CD8-positive, alpha-beta memory T cell (primary cell): ENCODE results near the gene AGL. TPM values are rescaled to one million over a fixed set of nuclear protein-coding genes. Genes with fewer than 3 reads are reported as not detected.
"Not testable (repeated sequence)": the region's sequence is repeated elsewhere in the genome, so short reads cannot be mapped to it uniquely, and the experiment has no call there.

Source experiments
- CTCF ChIA-PET: fragments of 350-600 bp; sonication (Branson Sonifier 250); formaldehyde crosslinking; loops from one replicate; lab custom pipeline; 2021; ENCODE audit warnings: antibody characterized with exemption; lab: Charles Lee
- POLR2A ChIA-PET: fragments of 350-600 bp; sonication (Branson Sonifier 250); formaldehyde crosslinking; loops from one replicate; lab custom pipeline; 2021; ENCODE audit warnings: antibody characterized with exemption; lab: Charles Lee
- DNase-seq, 5 donors: peaks; one replicate each; pipeline versions ENCODE4 v3.0.0 to v3.0.0-alpha.2; 2020 to 2022; ENCODE audit warnings: mixed read lengths in 1 of 5
- H3K27ac ChIP-seq: one replicate; pipeline ENCODE4 v1.7.0; 2013; ENCODE audit warnings: low read depth, mild to moderate bottlenecking, low read length, moderate library complexity
- H3K27me3 ChIP-seq: 2 replicates; pipeline ENCODE4 v1.7.0; 2013; ENCODE audit warnings: low read length, mild to moderate bottlenecking; ENCODE audit not compliant: insufficient read depth, poor library complexity, severe bottlenecking
- H3K36me3 ChIP-seq: 2 replicates; pipeline ENCODE4 v1.7.0; 2013; ENCODE audit warnings: mild to moderate bottlenecking, low read length, moderate library complexity; ENCODE audit not compliant: insufficient read depth
- H3K4me1 ChIP-seq: 2 replicates; pipeline ENCODE4 v1.7.0; 2013; ENCODE audit warnings: mild to moderate bottlenecking, low read length, moderate library complexity; ENCODE audit not compliant: insufficient read depth
- H3K4me3 ChIP-seq: 2 replicates; pipeline ENCODE4 v1.7.0; 2013; ENCODE audit warnings: mild to moderate bottlenecking, low read length
- H3K9me3 ChIP-seq: 2 replicates; pipeline ENCODE4 v1.7.0; 2013; ENCODE audit warnings: mild to moderate bottlenecking, low read length
- H3K27ac Mint-ChIP-seq, 8 donors: one replicate each; pipeline ENCODE4 v1.8.0; 2020 to 2021; ENCODE audit warnings: mixed read lengths in 8 of 8, mild to moderate bottlenecking in 6 of 8, inconsistent platforms in 3 of 8, moderate library complexity in 3 of 8
- H3K27me3 Mint-ChIP-seq, 2 donors: one replicate each; pipeline ENCODE4 v1.8.0; 2020 to 2021; ENCODE audit warnings: mixed read lengths in 2 of 2, mild to moderate bottlenecking in 1 of 2, moderate library complexity in 1 of 2
- H3K36me3 Mint-ChIP-seq, 3 donors: one replicate each; pipeline ENCODE4 v1.8.0; 2020 to 2021; ENCODE audit warnings: mixed read lengths in 3 of 3, inconsistent platforms in 1 of 3, mild to moderate bottlenecking in 1 of 3
- H3K4me1 Mint-ChIP-seq, 3 donors: one replicate each; pipeline ENCODE4 v1.8.0; 2020 to 2021; ENCODE audit warnings: mixed read lengths in 3 of 3, inconsistent platforms in 1 of 3, mild to moderate bottlenecking in 1 of 3
- H3K4me3 Mint-ChIP-seq, 7 donors: one replicate each; pipeline ENCODE4 v1.8.0; 2020 to 2021; ENCODE audit warnings: mixed read lengths in 7 of 7, mild to moderate bottlenecking in 6 of 7, moderate library complexity in 4 of 7, inconsistent platforms in 2 of 7
- H3K9me3 Mint-ChIP-seq, 5 donors: one replicate each; pipeline ENCODE4 v1.8.0; 2020 to 2022; ENCODE audit warnings: mixed read lengths in 5 of 5, mild to moderate bottlenecking in 3 of 5, moderate library complexity in 2 of 5, inconsistent platforms in 1 of 5
- polyA plus RNA-seq: library from polyadenylated mRNA; unstranded; fragments of 300-500 nt; fragmentation: Illumina TruSeq; gene quantifications from one replicate; pipeline ENCODE4 v1.2.3, GENCODE V29; 2021
- total RNA-seq, 2 experiments: library from RNA; stranded (reverse); gene quantifications; one replicate each; pipeline ENCODE4 v1.2.3, GENCODE V29; 2021

Gene AGL
- total and polyA plus RNA-seq, 3 experiments from 2014 or later: 8.0 to 16.4 (median 16.4) TPM

DNA sequence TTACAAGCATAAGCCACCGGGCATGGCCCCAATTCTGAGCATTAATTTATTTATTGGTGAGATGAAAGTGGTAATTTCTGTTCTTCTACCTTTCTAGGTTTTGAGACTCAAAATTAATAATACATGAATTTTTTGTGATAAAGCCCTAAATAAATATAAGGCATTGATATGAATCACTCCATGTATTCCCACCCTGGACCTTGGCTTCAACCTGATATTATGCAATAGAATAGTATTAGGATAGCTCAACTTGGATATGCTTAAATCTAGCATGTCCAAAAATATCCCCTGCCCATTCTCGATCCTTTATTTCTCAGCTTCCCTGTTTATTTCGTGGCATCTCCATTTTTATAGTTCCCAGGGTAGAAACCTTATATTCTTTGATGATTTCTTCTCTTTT lies 2.5 kb downstream of the AGL start:
- Mint-ChIP-seq H3K9me3 (no peaks in the 10 kb centered on the region), H3K36me3 (peaks cover 4 to 36% (median 5%) of the 10 kb centered on the region in 3 donors), H3K27ac (no peak overlapping the region), H3K4me1 (peaks cover 30 to 40% (median 37%) of the 10 kb centered on the region in 3 donors), H3K27me3 (no peaks in the 10 kb centered on the region), H3K4me3 (peak overlapping the region in 1 of 7 donors; percentile 22)
- H3K9me3 ChIP-seq: no peaks in the 10 kb centered on the region
- H3K4me3 ChIP-seq: no peak overlapping the region
- ChIA-PET CTCF (no interaction called here), POLR2A (no interaction called here)
- DNase-seq: no peak
- H3K36me3 ChIP-seq: no peaks in the 10 kb centered on the region
- no peaks in the 10 kb centered on the region for H3K27me3 ChIP-seq
- H3K4me1 ChIP-seq: peaks cover 20% of the 10 kb centered on the region
- no peak overlapping the region for H3K27ac ChIP-seq

DNA sequence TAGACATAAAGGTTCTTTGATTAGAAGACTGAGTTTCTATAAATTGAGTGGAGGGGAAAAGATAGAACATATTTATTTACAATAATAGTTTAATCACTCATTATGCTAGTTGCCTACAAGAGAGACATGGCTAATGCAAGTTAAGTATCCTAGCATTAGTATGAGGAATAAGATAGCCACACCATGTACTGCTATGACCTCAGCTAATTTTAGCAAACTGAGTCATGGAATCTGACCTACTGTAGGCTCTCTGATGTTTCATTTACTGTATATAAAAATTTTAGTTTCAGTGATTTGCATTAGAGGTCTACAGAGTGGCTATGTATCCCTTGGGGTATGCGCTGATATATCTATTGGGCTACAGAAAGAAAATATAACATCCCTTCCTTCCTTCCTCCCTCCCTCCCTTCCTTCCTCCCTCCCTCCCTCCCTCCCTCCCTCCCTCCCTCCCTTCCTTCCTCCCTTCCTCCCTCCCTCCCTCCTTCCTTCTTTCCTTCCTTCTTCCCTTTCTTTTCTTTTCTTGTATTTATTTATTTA lies 5.8 kb downstream of the AGL start:
- POLR2A ChIA-PET: no interaction called here
- CTCF ChIA-PET: no interaction called here
- DNase-seq: no peak
- H3K27me3 ChIP-seq: no peaks in the 10 kb centered on the region
- H3K4me3 Mint-ChIP-seq: no peak overlapping the region
- H3K27ac ChIP-seq: no peak overlapping the region
- no peaks in the 10 kb centered on the region for H3K9me3 ChIP-seq
- H3K27ac Mint-ChIP-seq: no peak overlapping the region
- peaks cover 4 to 35% (median 6%) of the 10 kb centered on the region in 3 donors for H3K36me3 Mint-ChIP-seq
- H3K9me3 Mint-ChIP-seq: no peaks in the 10 kb centered on the region
- H3K4me1 ChIP-seq: peaks cover 10% of the 10 kb centered on the region
- no peak overlapping the region for H3K4me3 ChIP-seq
- no peaks in the 10 kb centered on the region for H3K27me3 Mint-ChIP-seq
- H3K36me3 ChIP-seq: no peaks in the 10 kb centered on the region
- H3K4me1 Mint-ChIP-seq: peaks cover 15 to 25% (median 21%) of the 10 kb centered on the region in 3 donors

DNA sequence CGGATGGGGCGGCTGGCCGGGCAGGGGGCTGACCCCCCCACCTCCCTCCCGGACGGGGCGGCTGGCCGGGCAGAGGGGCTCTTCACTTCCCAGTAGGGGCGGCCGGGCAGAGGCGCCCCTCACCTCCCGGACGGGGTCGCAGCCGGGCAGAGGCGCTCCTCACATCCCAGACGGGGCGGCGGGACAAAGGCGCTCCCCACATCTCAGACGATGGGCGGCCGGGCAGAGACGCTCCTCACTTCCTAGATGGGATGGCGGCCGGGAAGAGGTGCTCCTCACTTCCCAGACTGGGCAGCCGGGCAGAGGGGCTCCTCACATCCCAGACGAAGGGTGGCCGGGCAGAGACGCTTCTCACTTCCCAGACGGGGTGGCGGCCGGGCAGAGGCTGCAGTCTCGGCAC lies 6.9 kb downstream of the AGL start:
- H3K27ac Mint-ChIP-seq, CTCF ChIA-PET, H3K27ac ChIP-seq, H3K9me3 ChIP-seq, H3K4me3 Mint-ChIP-seq, DNase-seq, POLR2A ChIA-PET, H3K27me3 Mint-ChIP-seq, H3K4me3 ChIP-seq, H3K36me3 ChIP-seq, H3K27me3 ChIP-seq, H3K9me3 Mint-ChIP-seq, H3K4me1 ChIP-seq: not testable (repeated sequence)
- H3K4me1 Mint-ChIP-seq: peaks cover 8 to 15% (median 11%) of the 10 kb centered on the region in 3 donors
- peaks cover 4 to 44% (median 6%) of the 10 kb centered on the region in 3 donors for H3K36me3 Mint-ChIP-seq

DNA sequence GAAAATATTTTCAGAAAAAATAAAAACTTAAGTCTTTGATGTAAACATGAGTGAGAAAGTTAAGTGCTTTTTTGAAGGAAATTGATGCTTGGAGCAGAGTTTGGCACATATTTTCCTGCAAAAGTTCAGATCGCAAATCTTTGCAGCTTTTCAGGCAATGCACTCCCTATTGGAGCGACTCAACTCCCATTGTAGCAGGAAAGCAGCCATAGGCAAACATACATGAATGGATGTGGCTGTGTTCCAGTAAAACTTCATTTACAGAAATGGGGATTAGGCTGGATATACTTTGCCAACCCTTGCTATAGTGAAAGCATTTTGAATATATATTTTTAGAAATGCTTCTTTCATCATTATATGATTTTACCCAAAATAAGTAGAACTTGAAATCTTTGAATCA lies 8.1 kb downstream of the AGL start:
- Mint-ChIP-seq H3K4me1 (peaks cover 0 to 2% (median 1%) of the 10 kb centered on the region in 3 donors), H3K4me3 (no peak overlapping the region), H3K36me3 (peaks cover 4 to 48% (median 10%) of the 10 kb centered on the region in 3 donors), H3K9me3 (no peaks in the 10 kb centered on the region), H3K27ac (no peak overlapping the region), H3K27me3 (no peaks in the 10 kb centered on the region)
- H3K4me3 ChIP-seq: no peak overlapping the region
- no peak overlapping the region for H3K27ac ChIP-seq
- DNase-seq: no peak
- H3K9me3 ChIP-seq: no peaks in the 10 kb centered on the region
- POLR2A ChIA-PET: no interaction called here
- H3K36me3 ChIP-seq: no peaks in the 10 kb centered on the region
- H3K27me3 ChIP-seq: no peaks in the 10 kb centered on the region
- H3K4me1 ChIP-seq: no peaks in the 10 kb centered on the region
- CTCF ChIA-PET: no interaction called here

DNA sequence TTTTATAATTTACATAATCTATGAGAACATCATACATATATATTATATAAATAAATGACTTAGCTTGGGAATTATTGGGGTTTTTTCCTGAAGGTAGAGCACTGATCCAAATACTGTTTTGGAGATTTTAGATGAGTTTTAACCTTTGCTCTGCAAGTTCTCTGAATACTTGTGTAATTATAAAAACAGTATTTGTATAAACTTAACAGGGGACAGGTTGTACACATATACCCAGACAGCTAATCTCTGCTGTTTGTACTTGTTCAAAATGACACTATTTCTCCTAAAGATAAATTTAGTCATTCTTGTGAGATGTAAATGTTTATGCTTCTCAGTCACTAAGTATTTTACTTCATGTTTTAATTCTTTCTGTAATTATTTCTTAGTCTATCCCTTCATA lies 8.7 kb downstream of the AGL start:
- H3K4me1 Mint-ChIP-seq: no peaks in the 10 kb centered on the region

DNA sequence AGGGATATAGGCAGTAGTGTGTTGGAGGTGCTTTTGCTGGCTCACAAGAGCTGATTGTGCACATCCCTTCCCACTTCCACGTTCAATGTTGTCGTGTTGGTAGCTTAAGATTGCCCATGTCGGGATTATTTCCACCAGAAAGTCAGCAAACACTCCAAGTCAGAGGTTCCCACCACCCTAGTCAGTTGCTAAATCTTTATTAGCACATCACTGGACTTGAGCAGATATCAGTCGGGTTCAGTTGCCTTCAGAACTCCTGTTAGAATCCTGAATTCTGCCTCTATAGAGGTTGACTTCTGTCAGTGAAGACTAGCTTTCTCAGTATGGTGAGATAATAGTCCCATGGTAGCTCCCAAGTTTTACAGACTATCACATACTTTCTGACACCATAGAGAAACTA lies 10.5 kb downstream of the AGL start:
- H3K27ac Mint-ChIP-seq: peak overlapping the region in 2 of 8 donors; percentile 10 to 24
- Histone ChIP-seq H3K4me3 (no peak overlapping the region), H3K27me3 (no peaks in the 10 kb centered on the region), H3K36me3 (peaks cover 7% of the 10 kb centered on the region), H3K27ac (no peak overlapping the region), H3K4me1 (no peaks in the 10 kb centered on the region), H3K9me3 (no peaks in the 10 kb centered on the region)
- H3K4me3 Mint-ChIP-seq: no peak overlapping the region
- H3K4me1 Mint-ChIP-seq: no peaks in the 10 kb centered on the region
- peaks cover 7 to 45% (median 14%) of the 10 kb centered on the region in 3 donors for H3K36me3 Mint-ChIP-seq
- DNase-seq: no peak
- ChIA-PET POLR2A (no interaction called here), CTCF (no interaction called here)
- no peaks in the 10 kb centered on the region for H3K27me3 Mint-ChIP-seq
- no peaks in the 10 kb centered on the region for H3K9me3 Mint-ChIP-seq

More for the DNA sequence above, 8.7 kb downstream of the AGL start:
- Mint-ChIP-seq H3K27ac (no peak overlapping the region), H3K36me3 (peaks cover 4 to 47% (median 12%) of the 10 kb centered on the region in 3 donors), H3K9me3 (no peaks in the 10 kb centered on the region), H3K27me3 (no peaks in the 10 kb centered on the region), H3K4me3 (no peak overlapping the region)
- no peaks in the 10 kb centered on the region for H3K4me1 ChIP-seq
- DNase-seq: no peak
- ChIA-PET CTCF (no interaction called here), POLR2A (no interaction called here)
- no peaks in the 10 kb centered on the region for H3K36me3 ChIP-seq
- no peaks in the 10 kb centered on the region for H3K9me3 ChIP-seq
- H3K4me3 ChIP-seq: no peak overlapping the region
- no peaks in the 10 kb centered on the region for H3K27me3 ChIP-seq
- H3K27ac ChIP-seq: no peak overlapping the region

DNA sequence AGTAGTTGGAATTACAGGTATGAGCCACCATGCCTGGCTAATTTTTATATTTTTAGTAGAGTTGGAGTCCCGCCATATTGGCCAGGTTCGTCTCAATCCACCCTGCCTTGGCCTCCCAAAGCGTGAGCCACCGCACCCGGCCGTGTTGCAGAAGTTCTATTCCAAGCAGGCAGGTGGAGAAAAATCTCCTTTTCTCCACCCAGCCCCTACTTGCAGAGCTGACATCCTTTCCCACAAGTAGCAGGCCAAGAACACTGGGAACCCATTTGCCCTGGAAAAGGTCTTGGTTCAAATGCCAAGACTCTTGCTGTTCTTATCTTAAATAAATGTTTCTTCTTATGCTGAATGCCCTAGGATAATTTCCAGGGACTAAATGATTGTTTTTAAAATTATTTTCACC lies 17.5 kb downstream of the AGL start:
- Histone ChIP-seq H3K4me1 (no peaks in the 10 kb centered on the region), H3K36me3 (peaks cover 7% of the 10 kb centered on the region), H3K27ac (no peak overlapping the region), H3K4me3 (no peak overlapping the region), H3K27me3 (no peaks in the 10 kb centered on the region), H3K9me3 (no peaks in the 10 kb centered on the region)
- H3K27ac Mint-ChIP-seq: peak overlapping the region in 1 of 8 donors; percentile 29
- H3K36me3 Mint-ChIP-seq: peaks cover 3 to 47% (median 11%) of the 10 kb centered on the region in 3 donors
- no peak for DNase-seq
- no peaks in the 10 kb centered on the region for H3K4me1 Mint-ChIP-seq
- no peaks in the 10 kb centered on the region for H3K9me3 Mint-ChIP-seq
- H3K27me3 Mint-ChIP-seq: no peaks in the 10 kb centered on the region
- CTCF ChIA-PET: no interaction called here
- no peak overlapping the region for H3K4me3 Mint-ChIP-seq
- POLR2A ChIA-PET: no interaction called here

DNA sequence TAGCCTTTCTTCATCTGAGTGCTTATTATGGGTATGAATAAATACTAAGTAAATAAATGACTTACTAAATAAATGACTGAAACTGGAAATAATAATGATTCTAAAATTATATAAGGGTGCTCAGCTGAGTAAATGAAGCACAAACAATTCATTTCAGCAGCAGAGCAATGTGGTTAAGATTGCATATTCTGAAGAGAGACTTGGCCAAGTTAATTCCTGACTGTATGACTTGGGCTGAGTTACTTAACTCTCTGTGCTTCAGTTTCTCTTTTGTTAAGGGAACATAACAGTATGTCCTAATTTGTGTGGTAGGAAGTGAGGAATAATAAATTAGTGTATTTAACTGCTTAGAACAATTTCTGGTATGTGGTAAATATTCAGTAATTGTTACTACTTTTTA lies 19.1 kb downstream of the AGL start:
- Histone ChIP-seq H3K36me3 (peaks cover 6% of the 10 kb centered on the region), H3K27ac (no peak overlapping the region), H3K4me3 (no peak overlapping the region), H3K9me3 (no peaks in the 10 kb centered on the region), H3K27me3 (no peaks in the 10 kb centered on the region), H3K4me1 (no peaks in the 10 kb centered on the region)
- Mint-ChIP-seq H3K9me3 (no peaks in the 10 kb centered on the region), H3K4me1 (no peaks in the 10 kb centered on the region), H3K27ac (peak overlapping the region in 1 of 8 donors; percentile 31), H3K27me3 (no peaks in the 10 kb centered on the region), H3K4me3 (no peak overlapping the region), H3K36me3 (peaks cover 2 to 42% (median 6%) of the 10 kb centered on the region in 3 donors)
- no peak for DNase-seq
- ChIA-PET CTCF (no interaction called here), POLR2A (no interaction called here)
